Keratinocyte (primary cell): ENCODE results near the gene NXPH2.

ENCODE experiments used
- CTCF ChIP-seq, 3 experiments: IDR thresholded peaks in 1 of 3; conservative IDR thresholded peaks in 1 of 3; optimal IDR thresholded peaks in 1 of 3; 2 replicates in 2 of 3; 3 replicates in 1 of 3; pipeline versions ENCODE3 to v1.5.1; 2011; ENCODE audit warnings: low read length in 3 of 3, mild to moderate bottlenecking in 3 of 3, moderate library complexity in 2 of 3, control low read depth in 1 of 3, inconsistent platforms in 1 of 3; ENCODE audit not compliant: insufficient read depth in 2 of 3; ENCODE audit errors: extremely low read depth in 1 of 3
- EZH2 ChIP-seq: IDR thresholded peaks from one replicate; pipeline ENCODE4 v1.6.1; 2012; ENCODE audit warnings: inconsistent platforms, mild to moderate bottlenecking, low read length, moderate library complexity

- peak in 1 of 3 experiments; percentile 18 for TF ChIP-seq CTCF (optimal IDR thresholded peaks at IDR 0.05 in 1 of 3, IDR thresholded peaks at IDR 0.05 in 1 of 3, conservative IDR thresholded peaks at IDR 0.05 in 1 of 3; ENCODE audit: extremely low read depth in 1 of 3, insufficient read depth in 2 of 3, low read length in 3 of 3)
- TF ChIP-seq EZH2: no peak
Measured at GRCh38 chr2:138658187-138658894, 121.8 kb downstream of the NXPH2 start.
